Measurements from ENCODE around the gene KAT5.
"Not testable (repeated sequence)": the region's sequence is repeated elsewhere in the genome, so short reads cannot be mapped to it uniquely, and the experiment has no call there.

KAT5 gene

GRCh38 chr11:65709661-65710060, 2.4 kb upstream of the KAT5 start:
- DNase-seq (ENCODE audit: low read depth) = no peak

GRCh38 chr11:65710421-65710820, 1.6 kb upstream of the KAT5 start:
- DNase-seq (ENCODE audit: low read depth) = no peak

GRCh38 chr11:65712633-65713076, 603 bp downstream of the KAT5 start:
- no peak for DNase-seq (ENCODE audit: low read depth)

GRCh38 chr11:65713212-65713969, 1.3 kb downstream of the KAT5 start:
- DNase-seq (ENCODE audit: low read depth) = no peak

GRCh38 chr11:65714433-65714832, 2.4 kb downstream of the KAT5 start:
- DNase-seq (ENCODE audit: low read depth) = no peak

- no peak for DNase-seq (ENCODE audit: low read depth)
Measured at GRCh38 chr11:65716302-65716701, 4.2 kb downstream of the KAT5 start.

GRCh38 chr11:65716774-65717405, 4.8 kb downstream of the KAT5 start:
- no peak for DNase-seq (ENCODE audit: low read depth)

GRCh38 chr11:65717906-65718305, 5.9 kb downstream of the KAT5 start:
- no peak for DNase-seq (ENCODE audit: low read depth)

- no peak for DNase-seq (ENCODE audit: low read depth)
Measured at GRCh38 chr11:65718531-65718930, 6.5 kb downstream of the KAT5 start.

GRCh38 chr11:65718964-65719492, 7.0 kb downstream of the KAT5 start:
- no peak for DNase-seq (ENCODE audit: low read depth)

GRCh38 chr11:65719871-65720210, 7.8 kb downstream of the KAT5 start:
- DNase-seq (ENCODE audit: low read depth) = no peak

GRCh38 chr11:65720211-65720934, 8.3 kb downstream of the KAT5 start, which contains the start of gene RNASEH2C:
Gene RNASEH2C, minus strand, starts transcription at chr11:65720798. Its CDS starts 40 bp downstream, at chr11:65720758.
- DNase-seq (ENCODE audit: low read depth) = peak; percentile 61

GRCh38 chr11:65722261-65722660, 10.2 kb downstream of the KAT5 start:
- DNase-seq (ENCODE audit: low read depth) = no peak

- no peak for DNase-seq (ENCODE audit: low read depth)
Measured at GRCh38 chr11:65726660-65727059, 14.6 kb downstream of the KAT5 start.

GRCh38 chr11:65727865-65728264, 15.8 kb downstream of the KAT5 start:
- no peak for DNase-seq (ENCODE audit: low read depth)

- no peak for DNase-seq (ENCODE audit: low read depth)
Measured at GRCh38 chr11:65730461-65730860, 18.4 kb downstream of the KAT5 start.

GRCh38 chr11:65735111-65735510, 23.1 kb downstream of the KAT5 start:
- not testable (repeated sequence) for DNase-seq (ENCODE audit: low read depth)

- DNase-seq (ENCODE audit: low read depth) = no peak
Measured at GRCh38 chr11:65736810-65737209, 24.8 kb downstream of the KAT5 start.

- DNase-seq (ENCODE audit: low read depth) = no peak
Measured at GRCh38 chr11:65739022-65739421, 27.0 kb downstream of the KAT5 start.

- no peak for DNase-seq (ENCODE audit: low read depth)
Measured at GRCh38 chr11:65741185-65741584, 29.1 kb downstream of the KAT5 start.

- DNase-seq (ENCODE audit: low read depth) = no peak
Measured at GRCh38 chr11:65742353-65742752, 30.3 kb downstream of the KAT5 start.

GRCh38 chr11:65743681-65744025, 31.6 kb downstream of the KAT5 start:
- DNase-seq (ENCODE audit: low read depth) = no peak
